K562 (cell line): ENCODE data around the gene AMT. TPM values are rescaled to one million over a fixed set of nuclear protein-coding genes. Genes with fewer than 3 reads are reported as not detected.

Experiments used
- ATAC-seq: fragments of 200-7000 bp; cut with Tn5 transposase; 3 replicates; pipeline ENCODE4 v1.9.1; 2020; ENCODE audit warnings: moderate library complexity
- BruUV-seq: library from RNA; stranded (reverse); fragments of 400-500 nt; replicated peaks from 2 replicates; lab custom pipeline; 2021; lab: Mats Ljungman, UMichigan
- CTCF ChIA-PET: fragments of 300-600 bp; formaldehyde crosslinking; extraction: SDS; loops from one replicate; lab custom pipeline; 2021; ENCODE audit warnings: low intra/inter-chr PET ratio; lab: Yijun Ruan, JAX
- POLR2A ChIA-PET: fragments of 300-600, 350-650 bp; sonication (Branson Sonifier 250); formaldehyde crosslinking; extraction: SDS; loops from one replicate; lab custom pipeline; 2021; ENCODE audit warnings: antibody characterized with exemption, inconsistent platforms; lab: Yijun Ruan, JAX
- DNase-seq, 4 experiments: peaks; one replicate each; pipeline versions ENCODE4 v3.0.0 to v3.0.0-alpha.2; 2011 to 2018; ENCODE audit warnings: low spot score in 3 of 4, mixed read lengths in 3 of 4; ENCODE audit errors: extremely low read depth in 1 of 4
- FAIRE-seq: peaks from 2 replicates; lab custom pipeline; 2011; peaks lifted over from hg19 to GRCh38; lab: Jason Lieb, UNC
- H2AFZ ChIP-seq: 2 replicates; pipeline ENCODE4 v1.6.0; 2011; ENCODE audit warnings: low read depth, low read length, control low read depth, inconsistent platforms
- H3K27ac ChIP-seq: fragments of 200-600 bp; 3 replicates; pipeline ENCODE4 v1.8.0; 2011; ENCODE audit warnings: low read depth, mild to moderate bottlenecking, control low read depth, inconsistent platforms, low read length, moderate library complexity, mixed read lengths; ENCODE audit errors: extremely low read depth
- H3K27me3 ChIP-seq, 2 experiments: fragments of 300-600 bp in 1 of 2; 2 replicates in 1 of 2; 3 replicates in 1 of 2; pipeline versions ENCODE4 v1.6.0 to v1.8.0; 2011; ENCODE audit warnings: inconsistent platforms in 2 of 2, low read length in 2 of 2, mild to moderate bottlenecking in 1 of 2, mixed read lengths in 1 of 2, moderate library complexity in 1 of 2; ENCODE audit not compliant: control insufficient read depth in 2 of 2, insufficient read depth in 2 of 2
- H3K36me3 ChIP-seq: fragments of 300-600 bp; 3 replicates; pipeline ENCODE4 v1.8.0; 2011; ENCODE audit warnings: mild to moderate bottlenecking, low read length, inconsistent platforms; ENCODE audit not compliant: control insufficient read depth, insufficient read depth
- H3K4me1 ChIP-seq, 2 experiments: fragments of 200-600 bp in 1 of 2; replicated peaks in 1 of 2; 2 replicates in 1 of 2; 3 replicates in 1 of 2; pipeline versions ENCODE4 v1.5.1 to v1.8.0; 2011; ENCODE audit warnings: inconsistent platforms in 2 of 2, low read length in 2 of 2, mild to moderate bottlenecking in 1 of 2, mixed read lengths in 1 of 2, moderate library complexity in 1 of 2; ENCODE audit not compliant: control insufficient read depth in 2 of 2, insufficient read depth in 2 of 2
- H3K4me2 ChIP-seq: 2 replicates; pipeline ENCODE4 v1.6.1; 2011; ENCODE audit warnings: low read length, control low read depth, inconsistent platforms, mixed read lengths; ENCODE audit not compliant: insufficient read depth
- H3K4me3 ChIP-seq: fragments of 200-600 bp; sonication (generic), shearing (Covaris generic); 2 replicates; pipeline ENCODE4 v1.5.1; 2016; ENCODE audit warnings: control low read depth, inconsistent platforms
- H3K79me2 ChIP-seq: fragments of 200-600 bp; 3 replicates; pipeline ENCODE4 v1.8.0; 2011; ENCODE audit warnings: low read length, inconsistent platforms; ENCODE audit not compliant: control insufficient read depth, insufficient read depth
- H3K9ac ChIP-seq, 2 experiments: 2 replicates each; pipeline versions ENCODE4 v1.6.0 to v1.6.1; 2011; ENCODE audit warnings: low read depth in 2 of 2, low read length in 2 of 2, control low read depth in 1 of 2, inconsistent platforms in 1 of 2, mild to moderate bottlenecking in 1 of 2, mixed read lengths in 1 of 2; ENCODE audit not compliant: insufficient read depth in 1 of 2
- H3K9me1 ChIP-seq: one replicate; pipeline ENCODE4 v1.6.0; 2011; ENCODE audit warnings: inconsistent platforms, mild to moderate bottlenecking, low read length, moderate library complexity; ENCODE audit not compliant: control insufficient read depth, insufficient read depth
- H3K9me3 ChIP-seq: replicated peaks from 2 replicates; pipeline ENCODE4 v1.5.1; 2011; ENCODE audit warnings: low read depth, low read length, inconsistent platforms; ENCODE audit not compliant: control insufficient read depth, insufficient read depth
- H4K20me1 ChIP-seq: replicated peaks from 2 replicates; pipeline ENCODE4 v1.6.1; 2011; ENCODE audit warnings: low read length, inconsistent platforms, mixed read lengths; ENCODE audit not compliant: control insufficient read depth, insufficient read depth
- ADNP ChIP-seq: fragments of 200-800 bp; sonication (Bioruptor generic); IDR thresholded peaks from 2 replicates; pipeline ENCODE4 v1.6.1; 2016; ENCODE audit warnings: missing genetic modification characterization, missing compliant biosample characterization
- ASH1L ChIP-seq: fragments of 450-650 bp; IDR thresholded peaks from 2 replicates; pipeline ENCODE4 v1.6.1; 2018; ENCODE audit warnings: borderline replicate concordance, mild to moderate bottlenecking, low read depth; ENCODE audit not compliant: partially characterized antibody
- BMI1 ChIP-seq: fragments of 150-350 bp; IDR thresholded peaks from 2 replicates; pipeline ENCODE4 v1.6.1; 2014; ENCODE audit warnings: low read length
- CC2D1A ChIP-seq: fragments of 450-650 bp; IDR thresholded peaks from 2 replicates; pipeline ENCODE4 v1.6.1; 2017; ENCODE audit warnings: mild to moderate bottlenecking
- NCOR1 ChIP-seq: fragments of 450-650 bp; IDR thresholded peaks from 2 replicates; pipeline ENCODE4 v1.6.1; 2016; ENCODE audit warnings: mild to moderate bottlenecking, moderate library complexity
- NFE2 ChIP-seq: IDR thresholded peaks from 2 replicates; pipeline ENCODE4 v1.6.1; 2014; ENCODE audit warnings: antibody characterized with exemption, low read depth
- PHF21A ChIP-seq: fragments of 450-650 bp; IDR thresholded peaks from 2 replicates; pipeline ENCODE4 v1.6.1; 2017; ENCODE audit warnings: low read depth, borderline replicate concordance
- POLR2B ChIP-seq: fragments of 450-650 bp; IDR thresholded peaks from 2 replicates; pipeline ENCODE4 v1.6.1; 2018; ENCODE audit warnings: low read depth; ENCODE audit not compliant: partially characterized antibody
- SMARCC2 ChIP-seq: fragments of 450-650 bp; IDR thresholded peaks from 2 replicates; pipeline ENCODE4 v1.6.1; 2017; ENCODE audit warnings: antibody characterized with exemption, moderate library complexity, mild to moderate bottlenecking, low read depth
- TOE1 ChIP-seq, 2 experiments: fragments of 450-650 bp in 1 of 2; sonication (generic) in 1 of 2; formaldehyde crosslinking in 1 of 2; IDR thresholded peaks; 2 replicates each; pipeline versions ENCODE4 v1.7.1 to v1.8.0; 2016 to 2022; ENCODE audit warnings: borderline replicate concordance in 2 of 2, mild to moderate bottlenecking in 2 of 2, antibody characterized with exemption in 1 of 2, inconsistent platforms in 1 of 2, low read depth in 1 of 2, missing genetic modification reagents in 1 of 2, moderate library complexity in 1 of 2
- XRCC5 ChIP-seq: fragments of 200-400 bp; formaldehyde crosslinking; IDR thresholded peaks from 2 replicates; pipeline ENCODE4 v1.6.1; 2017; ENCODE audit warnings: low read depth, mild to moderate bottlenecking, low read length
- WGBS: fragments of 100-300 bp; shearing (Covaris generic); methylation state at CpG from one replicate; pipeline ENCODE4 v1.1.6; 2016; ENCODE audit warnings: low coverage, mixed read lengths; ENCODE audit not compliant: insufficient coverage; ENCODE audit errors: missing lambda C conversion rate; 5-methylcytosine and 5-hydroxymethylcytosine counted together
- in situ Hi-C: fragments of 300-500 bp; cut with MboI; formaldehyde crosslinking; loops from 4 replicates; pipeline ENCODE4 v1.15.0; 2018; ENCODE audit warnings: inconsistent platforms, mixed read lengths
- intact Hi-C: fragments of 100-400 bp; cut with micrococcal nuclease; formaldehyde crosslinking; loops from 2 replicates; pipeline ENCODE4 v1.14.2; 2022
- polyA plus RNA-seq, 8 experiments: library from polyadenylated mRNA; depleted of rRNA in 4 of 8; stranded (reverse) in 5 of 8; unstranded in 3 of 8; fragments of >200 nt; fragmentation: Nextera tagmentation in 2 of 8; fragmentation: Illumina TruSeq in 1 of 8; extraction: Ambion mirVana in 2 of 8; extraction: Trizol in 1 of 8; gene quantifications; 2 replicates each; pipeline versions ENCODE4 v1.2.1 to v1.2.3, GENCODE V29; 2011 to 2014; ENCODE audit warnings: inconsistent platforms in 1 of 8, missing spikeins in 1 of 8
- total RNA-seq, 7 experiments: library from RNA; depleted of rRNA in 6 of 7; stranded (reverse); fragments of >200 nt in 6 of 7; fragmentation: Illumina TruSeq in 2 of 7; extraction: Trizol in 2 of 7; gene quantifications; 2 replicates each; pipeline versions ENCODE4 v1.2.1 to v1.2.3, GENCODE V29; 2011 to 2021; ENCODE audit warnings: low replicate concordance in 1 of 7
- TF ChIP-seq, protein P1 (sequence below): fragments of 450-650 bp; IDR thresholded peaks from 2 replicates; pipeline ENCODE4 v1.6.1; 2016; ENCODE audit warnings: mild to moderate bottlenecking
- TF ChIP-seq, protein P2 (sequence below): sonication (generic); formaldehyde crosslinking; IDR thresholded peaks from 2 replicates; pipeline ENCODE4 v1.8.1; 2023; ENCODE audit warnings: missing genetic modification reagents, mild to moderate bottlenecking, borderline replicate concordance

AMT gene
- total and polyA plus RNA-seq, 9 of the 15 experiments (the other 6 are each of a cell fraction or from before 2014, with no cell fraction given), result 0.14 to 2.1 (median 0.52) TPM

DNA sequence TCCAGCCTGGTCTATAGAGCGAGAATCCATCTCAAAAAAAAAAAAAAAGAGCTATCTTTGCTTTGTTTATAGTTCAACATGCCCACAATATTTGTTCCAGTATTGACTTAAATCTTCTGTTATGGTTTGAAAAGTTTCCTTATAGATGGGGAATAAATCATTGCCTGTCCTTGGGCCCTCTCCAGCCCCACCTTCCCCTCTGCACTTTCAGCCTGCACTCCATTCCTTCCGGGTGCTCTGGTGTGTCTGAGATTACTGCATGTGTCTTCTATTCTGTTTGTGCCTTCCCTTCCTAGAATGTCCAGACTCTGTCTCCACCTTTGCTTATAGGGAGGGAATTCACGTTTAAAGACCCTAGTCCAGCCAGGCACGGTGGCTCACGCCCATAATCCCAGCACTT lies 38.9 kb downstream of the AMT start (continued):
- TF ChIP-seq, protein P1, sequence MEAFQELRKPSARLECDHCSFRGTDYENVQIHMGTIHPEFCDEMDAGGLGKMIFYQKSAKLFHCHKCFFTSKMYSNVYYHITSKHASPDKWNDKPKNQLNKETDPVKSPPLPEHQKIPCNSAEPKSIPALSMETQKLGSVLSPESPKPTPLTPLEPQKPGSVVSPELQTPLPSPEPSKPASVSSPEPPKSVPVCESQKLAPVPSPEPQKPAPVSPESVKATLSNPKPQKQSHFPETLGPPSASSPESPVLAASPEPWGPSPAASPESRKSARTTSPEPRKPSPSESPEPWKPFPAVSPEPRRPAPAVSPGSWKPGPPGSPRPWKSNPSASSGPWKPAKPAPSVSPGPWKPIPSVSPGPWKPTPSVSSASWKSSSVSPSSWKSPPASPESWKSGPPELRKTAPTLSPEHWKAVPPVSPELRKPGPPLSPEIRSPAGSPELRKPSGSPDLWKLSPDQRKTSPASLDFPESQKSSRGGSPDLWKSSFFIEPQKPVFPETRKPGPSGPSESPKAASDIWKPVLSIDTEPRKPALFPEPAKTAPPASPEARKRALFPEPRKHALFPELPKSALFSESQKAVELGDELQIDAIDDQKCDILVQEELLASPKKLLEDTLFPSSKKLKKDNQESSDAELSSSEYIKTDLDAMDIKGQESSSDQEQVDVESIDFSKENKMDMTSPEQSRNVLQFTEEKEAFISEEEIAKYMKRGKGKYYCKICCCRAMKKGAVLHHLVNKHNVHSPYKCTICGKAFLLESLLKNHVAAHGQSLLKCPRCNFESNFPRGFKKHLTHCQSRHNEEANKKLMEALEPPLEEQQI, result no peak
- TF ChIP-seq NCOR1 (no peak), CC2D1A (no peak), ASH1L (no peak), BMI1 (no peak), XRCC5 (no peak), POLR2B (no peak)
- TF ChIP-seq, all 486 proteins: peak for 0

DNA sequence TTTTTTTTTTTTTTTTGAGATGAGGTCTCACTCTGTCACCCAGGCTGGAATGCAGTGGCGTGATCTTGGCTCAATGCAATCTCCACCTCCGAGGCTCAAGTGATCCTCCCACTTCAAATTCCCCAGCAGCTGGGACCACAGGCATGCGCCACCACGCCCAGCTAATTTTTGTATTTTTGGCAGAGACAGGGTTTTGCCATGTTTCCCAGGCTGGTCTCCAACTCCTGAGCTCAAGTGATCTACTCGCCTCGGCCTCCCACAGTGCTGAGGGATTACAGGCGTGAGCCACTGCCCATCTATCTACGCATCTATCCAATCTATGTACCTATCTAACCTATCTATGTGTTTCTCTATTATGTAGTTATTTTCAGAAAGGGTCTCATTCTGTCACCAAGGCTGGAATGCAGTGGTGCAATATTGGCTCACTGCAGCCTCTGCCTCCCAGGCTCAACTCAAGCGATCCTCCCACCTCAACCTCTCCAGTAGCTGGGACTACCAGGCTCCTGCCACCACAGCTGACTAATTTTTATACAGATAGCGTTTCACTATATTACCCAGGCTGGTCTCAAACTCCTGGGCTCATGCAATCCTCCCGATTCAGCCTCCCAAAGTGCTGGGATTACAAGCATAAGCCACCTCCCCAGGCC lies 43.9 kb downstream of the AMT start:
- Histone ChIP-seq H3K36me3 (peaks cover 24% of the 10 kb centered on the region; the same call in 2 of the 3 replicates), H3K9me3 (no peaks in the 10 kb centered on the region), H3K27ac (no peak overlapping the region; the same call in 2 of the 3 replicates), H3K27me3 (no peaks in the 10 kb centered on the region), H4K20me1 (peaks cover 3% of the 10 kb centered on the region; the same call in 1 of the 2 replicates), H3K4me2 (no peak overlapping the region), H3K9ac (no peak overlapping the region), H3K4me1 (no peaks in the 10 kb centered on the region; a peak in 1 of 5 replicates), H3K79me2 (peaks cover 73% of the 10 kb centered on the region), H2AFZ (no peak overlapping the region), H3K9me1 (no peaks in the 10 kb centered on the region), H3K4me3 (no peak overlapping the region)
- in situ Hi-C loops (no loop called here), intact Hi-C loops (no loop called here)
- ATAC-seq (no peak), FAIRE-seq (no peak), DNase-seq (no peak)
- WGBS, result 82% methylated on average over 7 of the region's 11 CpGs
- POLR2A ChIA-PET, result interaction anchor here (1.1 to 1.4 kb wide), 2 partner anchors 10 to 74 kb away, joined by 3 to 5 read pairs; no protein-coding TSS in a partner anchor
- CTCF ChIA-PET, result no interaction called here
- BruUV-seq, result no TSS peak
- TF ChIP-seq SMARCC2 (no peak), ADNP (tag) (no peak), PHF21A (no peak), NFE2 (no peak), TOE1 (IDR thresholded peaks at IDR 0.05; ENCODE audit: borderline replicate concordance) (no peak), TOE1 (CRISPR knock-in tag; IDR thresholded peaks at IDR 0.05; ENCODE audit: borderline replicate concordance, low read depth) (no peak)
- TF ChIP-seq, protein P2, sequence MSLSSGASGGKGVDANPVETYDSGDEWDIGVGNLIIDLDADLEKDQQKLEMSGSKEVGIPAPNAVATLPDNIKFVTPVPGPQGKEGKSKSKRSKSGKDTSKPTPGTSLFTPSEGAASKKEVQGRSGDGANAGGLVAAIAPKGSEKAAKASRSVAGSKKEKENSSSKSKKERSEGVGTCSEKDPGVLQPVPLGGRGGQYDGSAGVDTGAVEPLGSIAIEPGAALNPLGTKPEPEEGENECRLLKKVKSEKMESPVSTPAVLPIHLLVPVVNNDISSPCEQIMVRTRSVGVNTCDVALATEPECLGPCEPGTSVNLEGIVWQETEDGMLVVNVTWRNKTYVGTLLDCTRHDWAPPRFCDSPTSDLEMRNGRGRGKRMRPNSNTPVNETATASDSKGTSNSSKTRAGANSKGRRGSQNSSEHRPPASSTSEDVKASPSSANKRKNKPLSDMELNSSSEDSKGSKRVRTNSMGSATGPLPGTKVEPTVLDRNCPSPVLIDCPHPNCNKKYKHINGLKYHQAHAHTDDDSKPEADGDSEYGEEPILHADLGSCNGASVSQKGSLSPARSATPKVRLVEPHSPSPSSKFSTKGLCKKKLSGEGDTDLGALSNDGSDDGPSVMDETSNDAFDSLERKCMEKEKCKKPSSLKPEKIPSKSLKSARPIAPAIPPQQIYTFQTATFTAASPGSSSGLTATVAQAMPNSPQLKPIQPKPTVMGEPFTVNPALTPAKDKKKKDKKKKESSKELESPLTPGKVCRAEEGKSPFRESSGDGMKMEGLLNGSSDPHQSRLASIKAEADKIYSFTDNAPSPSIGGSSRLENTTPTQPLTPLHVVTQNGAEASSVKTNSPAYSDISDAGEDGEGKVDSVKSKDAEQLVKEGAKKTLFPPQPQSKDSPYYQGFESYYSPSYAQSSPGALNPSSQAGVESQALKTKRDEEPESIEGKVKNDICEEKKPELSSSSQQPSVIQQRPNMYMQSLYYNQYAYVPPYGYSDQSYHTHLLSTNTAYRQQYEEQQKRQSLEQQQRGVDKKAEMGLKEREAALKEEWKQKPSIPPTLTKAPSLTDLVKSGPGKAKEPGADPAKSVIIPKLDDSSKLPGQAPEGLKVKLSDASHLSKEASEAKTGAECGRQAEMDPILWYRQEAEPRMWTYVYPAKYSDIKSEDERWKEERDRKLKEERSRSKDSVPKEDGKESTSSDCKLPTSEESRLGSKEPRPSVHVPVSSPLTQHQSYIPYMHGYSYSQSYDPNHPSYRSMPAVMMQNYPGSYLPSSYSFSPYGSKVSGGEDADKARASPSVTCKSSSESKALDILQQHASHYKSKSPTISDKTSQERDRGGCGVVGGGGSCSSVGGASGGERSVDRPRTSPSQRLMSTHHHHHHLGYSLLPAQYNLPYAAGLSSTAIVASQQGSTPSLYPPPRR (CRISPR knock-in tag), result no peak
